Measurements from ENCODE around the gene ALOXE3.
A peak's percentile ranks its signal among the peaks of the same experiment; 100 is the strongest.
"Not testable (repeated sequence)": the region's sequence is repeated elsewhere in the genome, so short reads cannot be mapped to it uniquely, and the experiment has no call there.

The ALOXE3 gene

GRCh38 chr17:8121681-8122421 is 3.5 kb upstream of the ALOXE3 start:
- DNase-seq (ENCODE audit: low spot score): peak; percentile 79

GRCh38 chr17:8121407-8121680 is 3.0 kb upstream of the ALOXE3 start:
- DNase-seq (ENCODE audit: low spot score): no peak

GRCh38 chr17:8120520-8121406 is 2.4 kb upstream of the ALOXE3 start:
- peak; percentile 87 for DNase-seq (ENCODE audit: low spot score)

- peak; percentile 87 for DNase-seq (ENCODE audit: low spot score)
These were observed 1.5 kb upstream of the ALOXE3 start for GRCh38 chr17:8119581-8120519.

- peak; percentile 82 for DNase-seq (ENCODE audit: low spot score)
These were observed 661 bp upstream of the ALOXE3 start for GRCh38 chr17:8118769-8119580.

- no peak for DNase-seq (ENCODE audit: low spot score)
These were observed 841 bp downstream of the ALOXE3 start for GRCh38 chr17:8117367-8117979.

- no peak for DNase-seq (ENCODE audit: low spot score)
These were observed 1.5 kb downstream of the ALOXE3 start for GRCh38 chr17:8116776-8117175.

- no peak for DNase-seq (ENCODE audit: low spot score)
These were observed 7.4 kb downstream of the ALOXE3 start for GRCh38 chr17:8110907-8111306.

- no peak for DNase-seq (ENCODE audit: low spot score)
These were observed 7.9 kb downstream of the ALOXE3 start for GRCh38 chr17:8110456-8110804.

- peak; percentile 67 for DNase-seq (ENCODE audit: low spot score)
These were observed 8.5 kb downstream of the ALOXE3 start for GRCh38 chr17:8109661-8110455.

GRCh38 chr17:8108972-8109660 is 9.2 kb downstream of the ALOXE3 start:
- no peak for DNase-seq (ENCODE audit: low spot score)

- not testable (repeated sequence) for DNase-seq (ENCODE audit: low spot score)
These were observed 11.3 kb downstream of the ALOXE3 start for GRCh38 chr17:8106980-8107379.

- peak; percentile 13 for DNase-seq (ENCODE audit: low spot score)
These were observed 12.3 kb downstream of the ALOXE3 start for GRCh38 chr17:8105957-8106398.

GRCh38 chr17:8104911-8105310 is 13.4 kb downstream of the ALOXE3 start:
- no peak for DNase-seq (ENCODE audit: low spot score)

- peak; percentile 16 for DNase-seq (ENCODE audit: low spot score)
These were observed 14.8 kb downstream of the ALOXE3 start for GRCh38 chr17:8103549-8103948.

GRCh38 chr17:8101721-8102120 is 16.6 kb downstream of the ALOXE3 start:
- DNase-seq (ENCODE audit: low spot score): no peak

- DNase-seq (ENCODE audit: low spot score): no peak
These were observed 17.6 kb downstream of the ALOXE3 start for GRCh38 chr17:8100763-8101162.

GRCh38 chr17:8100111-8100510 is 18.2 kb downstream of the ALOXE3 start:
- no peak for DNase-seq (ENCODE audit: low spot score)

GRCh38 chr17:8096541-8096940 is 21.8 kb downstream of the ALOXE3 start:
- DNase-seq (ENCODE audit: low spot score): no peak

- no peak for DNase-seq (ENCODE audit: low spot score)
These were observed 23.0 kb downstream of the ALOXE3 start for GRCh38 chr17:8095361-8095760.

All from LoVo (cell line).